ENCODE measurements around the gene CPB2.

Gene CPB2

DNA sequence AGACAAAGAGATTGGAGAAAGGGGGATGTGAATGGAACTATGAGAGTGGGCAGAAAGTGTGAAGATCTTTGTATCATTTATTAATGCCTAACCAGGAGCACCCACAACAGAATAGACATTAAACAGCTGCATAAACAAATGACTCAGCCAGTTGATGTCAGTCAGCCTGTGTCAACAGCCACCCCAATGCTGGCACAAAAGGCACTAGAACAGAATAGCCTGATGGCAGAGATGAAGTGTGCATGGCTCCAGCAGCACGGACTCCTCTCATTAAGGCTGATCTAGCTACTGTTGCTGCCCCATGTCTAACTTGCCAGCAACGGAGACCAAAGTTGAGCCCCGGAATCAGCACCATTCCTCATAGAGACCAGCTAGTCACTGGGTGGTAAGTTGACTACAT is 7.8 kb downstream of the CPB2 start:
- DNase-seq (ENCODE audit: low read depth), result no peak

DNA sequence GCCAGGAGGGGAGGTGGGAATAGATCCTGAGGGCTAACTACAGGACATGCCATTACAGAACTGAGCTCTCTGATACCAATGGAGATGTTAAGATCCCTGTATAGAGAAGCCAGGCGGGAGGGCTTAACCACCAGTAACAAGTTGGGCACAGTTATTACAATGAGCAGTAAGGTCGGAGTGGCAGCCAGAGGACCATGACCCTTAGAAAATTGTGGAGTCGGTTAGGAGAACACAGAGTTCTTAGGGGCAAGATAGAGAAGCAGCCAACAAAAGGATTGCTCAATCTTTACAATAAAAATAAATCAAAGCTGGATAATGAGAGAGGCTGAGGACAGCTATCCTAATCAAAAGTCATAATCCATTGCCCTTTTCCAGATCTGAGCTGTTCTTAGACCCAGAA is 10.4 kb downstream of the CPB2 start:
- no peak for DNase-seq (ENCODE audit: low read depth)

DNA sequence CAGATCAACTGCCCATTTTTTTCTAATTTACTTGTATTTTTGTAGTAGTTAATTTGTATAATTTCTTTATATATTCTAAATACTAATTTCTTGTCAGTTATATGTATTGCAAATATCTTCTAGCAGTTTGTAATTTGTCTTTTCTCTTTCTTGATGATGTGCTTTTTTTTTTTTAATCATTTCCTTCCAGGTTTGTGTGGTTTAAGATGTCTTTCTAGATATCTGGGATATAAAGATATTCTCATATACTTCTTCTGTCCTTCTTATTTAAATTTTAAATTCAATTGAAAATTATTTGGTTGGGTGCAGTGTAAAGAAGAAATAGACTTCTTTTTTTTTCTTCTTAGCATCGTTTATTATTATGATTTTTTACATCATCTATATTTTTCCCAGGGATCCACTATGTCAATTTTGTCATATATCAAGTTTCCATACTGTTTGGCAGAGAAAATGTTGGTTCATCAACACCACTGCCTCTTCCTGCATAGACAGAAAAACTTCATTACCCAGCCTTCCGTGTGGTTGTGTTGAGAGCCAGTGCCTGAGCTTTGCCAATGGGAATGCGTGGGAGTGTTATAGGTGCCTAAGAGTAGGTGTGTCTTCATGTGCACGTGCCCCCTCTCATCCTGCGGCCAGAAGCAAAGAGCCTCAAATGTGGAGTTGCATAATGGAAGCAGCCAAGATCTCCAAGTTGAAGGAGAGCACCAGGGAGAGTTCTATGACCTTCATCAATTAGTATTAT is 15.8 kb downstream of the CPB2 start:
- DNase-seq (ENCODE audit: low read depth), result no peak

DNA sequence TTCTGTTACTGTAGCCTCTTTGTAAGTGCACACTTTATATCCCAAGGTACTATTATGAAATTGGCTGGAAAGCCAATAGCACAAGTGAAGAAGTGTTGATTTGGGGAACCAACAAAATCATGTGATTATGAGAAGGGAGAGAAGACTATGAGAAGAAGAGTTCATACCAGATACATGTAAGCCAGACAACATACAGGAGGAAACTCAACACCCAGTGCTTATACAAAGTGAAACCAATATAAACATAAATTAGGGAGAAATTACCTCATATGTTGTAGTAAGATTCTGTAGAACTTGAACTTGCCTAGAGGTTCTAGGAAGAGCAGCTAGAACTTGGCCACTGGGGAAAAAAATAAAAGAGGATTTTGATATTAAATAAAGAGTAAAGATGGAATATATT is 17.4 kb downstream of the CPB2 start:
- DNase-seq (ENCODE audit: low read depth), result no peak

DNA sequence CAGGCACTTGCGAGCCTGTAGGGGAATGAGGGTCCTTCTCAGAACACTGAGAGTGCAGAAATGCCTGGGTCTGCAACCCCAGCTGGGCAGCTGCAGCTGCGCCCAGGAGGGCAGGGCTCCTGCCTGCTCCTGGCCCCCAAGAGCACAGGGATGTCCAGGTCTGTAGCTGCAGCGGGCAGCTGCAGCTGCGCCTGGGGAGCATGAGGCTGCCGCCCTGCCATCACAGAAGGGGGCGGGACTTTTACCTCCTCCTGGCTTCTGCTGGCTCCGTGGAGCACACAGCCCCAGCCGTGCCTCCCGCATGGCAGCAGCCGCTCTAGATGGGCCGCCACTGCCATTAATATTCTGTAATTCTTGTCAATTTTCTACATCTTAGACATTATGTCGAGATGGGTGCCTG is 17.8 kb downstream of the CPB2 start:
- no peak for DNase-seq (ENCODE audit: low read depth)

- DNase-seq (ENCODE audit: low read depth), result no peak
Measured at GRCh38 chr13:46086421-46086922, 18.4 kb downstream of the CPB2 start.

DNA sequence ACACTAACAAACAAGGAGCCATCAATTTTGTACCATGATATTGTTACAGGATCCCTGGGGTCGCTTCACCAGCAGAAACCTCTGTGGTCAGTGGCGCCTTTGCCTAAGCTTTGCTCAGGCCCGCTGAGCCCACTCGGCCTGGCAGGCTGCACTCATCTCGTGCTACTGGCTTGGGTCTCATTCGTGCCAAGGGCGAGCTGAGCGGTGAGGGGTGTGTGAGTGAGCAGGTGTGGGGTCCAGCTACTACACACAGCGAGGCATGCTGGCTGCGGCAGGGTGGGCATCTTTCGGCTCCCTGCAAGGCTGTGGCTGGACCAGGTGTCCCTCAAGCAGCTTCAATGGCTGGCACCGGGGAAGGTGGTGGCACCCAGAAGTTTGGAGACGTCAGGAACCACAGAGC is 19.1 kb downstream of the CPB2 start:
- no peak for DNase-seq (ENCODE audit: low read depth)

- DNase-seq (ENCODE audit: low read depth), result no peak
Measured at GRCh38 chr13:46082324-46082723, 22.5 kb downstream of the CPB2 start.

DNA sequence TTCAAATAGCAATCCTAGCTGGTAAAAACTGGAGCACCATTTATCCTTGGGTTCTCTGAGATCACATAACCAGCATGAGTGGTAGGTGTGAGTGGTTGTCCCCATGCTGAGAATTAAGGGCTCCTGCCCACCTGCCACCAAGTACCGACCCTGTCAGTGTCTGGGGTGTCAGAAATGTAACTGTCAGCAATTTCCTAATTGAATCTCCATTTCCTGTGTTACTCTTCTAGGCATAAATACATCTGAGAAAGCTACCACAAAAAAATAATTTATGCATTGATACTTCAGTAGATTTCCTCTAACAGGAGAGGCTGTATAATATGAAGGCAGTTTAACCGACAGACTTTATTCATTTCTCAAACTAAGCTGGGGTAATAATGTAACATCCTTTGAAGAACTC is 25.1 kb downstream of the CPB2 start:
- no peak for DNase-seq (ENCODE audit: low read depth)

GRCh38 chr13:46077265-46077664 is 27.6 kb downstream of the CPB2 start:
- no peak for DNase-seq (ENCODE audit: low read depth)

DNA sequence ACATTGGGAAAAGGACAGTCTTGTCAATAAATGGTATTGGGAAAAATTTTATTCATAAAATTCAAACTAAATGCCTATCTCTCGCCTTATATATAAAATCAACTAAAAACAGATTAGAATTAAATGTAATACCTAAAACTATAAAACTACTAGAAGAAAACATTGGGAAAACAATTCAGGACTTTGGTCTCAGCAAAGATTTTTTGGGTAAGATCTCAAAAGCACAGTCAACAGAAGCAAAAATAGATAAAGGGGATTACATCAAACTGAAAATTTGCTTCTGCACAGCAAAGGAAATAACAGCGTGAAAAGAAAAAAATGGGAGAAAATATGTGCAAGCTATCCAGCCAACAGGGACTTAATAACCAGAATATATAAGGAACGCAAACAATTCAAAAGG is 28.0 kb downstream of the CPB2 start:
- DNase-seq (ENCODE audit: low read depth), result no peak

DNA sequence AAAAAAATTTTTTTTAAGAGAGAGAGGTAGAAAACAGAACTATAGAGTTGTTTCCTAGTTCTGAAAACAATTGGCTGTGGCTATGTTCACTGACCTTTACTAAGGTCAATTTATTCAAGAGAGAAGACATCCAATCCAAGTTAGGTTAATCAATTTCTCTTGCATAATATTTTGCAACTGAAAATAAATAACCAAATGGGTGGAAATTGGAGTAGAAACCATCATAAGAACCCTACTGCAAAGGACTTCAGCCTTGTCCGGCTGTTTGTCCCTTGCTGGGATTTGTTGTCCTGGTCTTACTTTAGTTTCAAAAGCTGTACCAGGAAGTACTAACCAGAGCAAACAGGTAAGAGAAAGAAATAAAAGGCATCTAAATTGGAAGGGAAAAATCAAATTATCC is 29.0 kb downstream of the CPB2 start:
- DNase-seq (ENCODE audit: low read depth), result no peak

DNA sequence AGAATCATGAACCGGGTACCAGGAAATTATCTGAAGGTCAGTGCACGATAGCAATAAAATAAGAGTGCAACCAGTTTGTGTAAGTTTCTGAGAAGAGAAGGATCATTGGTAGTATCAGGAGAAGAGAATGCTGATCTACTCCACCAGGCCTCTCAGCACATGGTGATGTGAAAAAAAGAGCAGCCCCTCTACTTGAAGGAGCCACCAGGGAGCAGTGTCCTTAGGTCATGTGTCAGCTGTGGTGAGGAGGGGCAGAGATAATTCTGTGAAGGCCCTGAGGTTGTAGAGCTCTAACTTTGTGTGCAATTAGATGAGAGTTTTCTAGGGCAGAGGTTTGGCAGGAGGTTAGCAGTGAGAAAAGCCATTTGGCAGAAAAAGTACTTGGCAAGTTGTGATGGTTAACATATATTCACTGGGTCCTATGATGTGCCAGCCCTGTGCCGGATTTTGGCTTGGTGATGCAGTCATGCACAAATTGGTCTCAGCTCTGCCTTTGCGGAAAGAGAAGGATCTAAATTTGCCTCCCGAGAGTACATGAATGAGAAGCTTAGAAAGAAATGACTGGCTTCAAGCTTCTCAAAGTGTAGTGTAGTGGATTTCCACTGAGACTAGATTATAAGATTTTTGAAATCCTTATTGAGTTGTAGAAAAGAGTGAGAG is 33.1 kb downstream of the CPB2 start:
- DNase-seq (ENCODE audit: low read depth), result no peak

- DNase-seq (ENCODE audit: low read depth), result no peak
Measured at GRCh38 chr13:46063292-46063691, 41.5 kb downstream of the CPB2 start.

DNA sequence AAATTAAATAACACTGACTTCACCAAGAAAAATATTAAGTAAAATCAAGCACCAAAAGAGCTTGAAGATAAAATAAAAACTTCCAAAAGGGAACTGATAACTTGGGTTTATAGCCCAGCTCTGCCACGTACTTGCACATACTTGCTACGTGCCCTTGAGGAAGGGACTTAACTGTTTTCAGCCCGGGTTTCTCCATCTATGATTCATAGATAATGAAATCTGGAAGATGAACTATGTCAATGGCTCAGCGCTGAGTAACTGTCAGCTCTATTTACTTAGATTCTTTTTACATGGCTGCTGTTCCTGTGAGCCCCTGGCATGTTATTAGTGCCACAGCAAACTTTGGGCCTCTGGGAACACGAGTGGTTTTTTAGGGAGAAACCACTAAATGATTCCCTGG is 42.6 kb downstream of the CPB2 start:
- no peak for DNase-seq (ENCODE audit: low read depth)

- no peak for DNase-seq (ENCODE audit: low read depth)
Measured at GRCh38 chr13:46059405-46059804, 45.4 kb downstream of the CPB2 start.

- no peak for DNase-seq (ENCODE audit: low read depth)
Measured at GRCh38 chr13:46058268-46058667, 46.6 kb downstream of the CPB2 start.

DNA sequence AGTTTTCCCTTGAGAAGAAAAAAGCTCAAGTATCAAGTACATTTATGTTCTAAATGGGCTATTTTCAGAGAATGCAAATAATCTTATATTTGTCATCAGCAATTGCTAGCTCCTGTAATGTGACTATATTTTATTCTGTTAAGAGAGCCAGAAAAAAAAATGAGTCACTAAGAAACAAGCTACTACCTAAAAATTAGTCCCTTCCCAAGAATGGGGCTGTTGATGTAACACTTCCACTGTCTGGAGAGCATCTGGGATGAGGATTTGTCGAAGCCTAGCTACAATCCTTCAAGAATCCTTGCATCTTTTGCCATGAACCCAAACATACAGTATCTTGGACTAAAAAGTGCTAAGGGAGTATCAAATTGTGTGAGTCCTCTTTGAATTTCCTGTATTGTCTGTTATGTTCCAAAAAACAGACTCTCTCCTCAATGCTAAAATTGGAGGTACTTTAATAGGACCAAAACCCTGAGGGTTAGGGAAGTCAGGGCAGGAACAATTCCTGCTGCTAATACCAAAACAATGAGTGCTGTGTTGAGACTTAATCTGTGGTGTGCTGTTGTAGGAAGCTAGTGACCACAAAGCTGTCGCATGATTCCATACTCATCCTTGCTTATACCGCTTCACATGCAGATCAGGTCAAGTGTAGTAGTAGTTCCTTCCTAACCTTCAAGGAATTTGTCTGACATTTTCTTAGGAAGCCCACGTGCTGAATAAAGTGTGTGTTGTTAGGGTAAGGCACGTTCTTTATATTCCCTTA is 47.4 kb downstream of the CPB2 start:
- DNase-seq (ENCODE audit: low read depth), result no peak

GRCh38 chr13:46053162-46054012 is 51.4 kb downstream of the CPB2 start:
- no peak for DNase-seq (ENCODE audit: low read depth)

GRCh38 chr13:46052319-46053161 is 52.3 kb downstream of the CPB2 start, which contains the start of gene ZC3H13:
Gene ZC3H13, minus strand, starts transcription at chr13:46052746. Its CDS starts 7,239 bp downstream, at chr13:46045507.
- DNase-seq (ENCODE audit: low read depth), result peak; percentile 64

DNA sequence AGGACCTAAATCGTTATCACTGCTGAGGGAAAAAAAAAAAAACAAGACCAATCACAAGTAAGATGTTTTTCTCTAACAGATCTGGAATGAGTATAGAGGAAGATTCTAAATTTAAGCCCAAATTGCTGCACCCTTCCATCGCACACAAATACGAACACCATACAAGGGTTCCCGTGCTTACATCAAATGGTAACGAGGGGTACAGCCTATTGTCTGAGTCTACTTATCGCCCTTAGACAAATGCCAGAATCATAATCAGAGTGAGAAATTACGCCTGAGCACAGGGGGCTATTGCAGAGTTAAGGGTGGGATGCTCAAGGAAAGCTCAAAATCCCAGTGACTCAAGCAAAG is 52.9 kb downstream of the CPB2 start:
- no peak for DNase-seq (ENCODE audit: low read depth)
